Measurements from ENCODE around the gene GPR179. TPM values are rescaled to one million over a fixed set of nuclear protein-coding genes. Genes with fewer than 3 reads are reported as not detected.

Gene GPR179
- 0.22 TPM for total RNA-seq

GRCh38 chr17:38343608-38344419, at the start of gene GPR179:
TSS of gene GPR179 (minus strand) at chr17:38343956. CDS start at chr17:38343789, 167 bp downstream.
- DNase-seq (ENCODE audit: low spot score) = no peak
- intact Hi-C loops (cut with DNase I) = no loop called here

GRCh38 chr17:38379448-38379847, 35.7 kb upstream of the GPR179 start:
- no peak for ATAC-seq
- DNase-seq (ENCODE audit: low spot score) = no peak
- intact Hi-C loops (cut with DNase I) = no loop called here

More at GRCh38 chr17:38343608-38344419, at the start of gene GPR179:
- ATAC-seq = no peak

- intact Hi-C loops (cut with DNase I) = no loop called here
- ATAC-seq (no peak), DNase-seq (ENCODE audit: low spot score) (no peak)
Observed at GRCh38 chr17:38369124-38369886, 25.5 kb upstream of the GPR179 start.

GRCh38 chr17:38364741-38365140, 21.0 kb upstream of the GPR179 start:
- intact Hi-C loops (cut with DNase I) = no loop called here
- DNase-seq (ENCODE audit: low spot score) = no peak
- no peak for ATAC-seq

GRCh38 chr17:38363016-38363415, 19.3 kb upstream of the GPR179 start:
- intact Hi-C loops (cut with DNase I) = no loop called here
- ATAC-seq = no peak
- no peak for DNase-seq (ENCODE audit: low spot score)

- intact Hi-C loops (cut with DNase I) = no loop called here
- ATAC-seq (no peak), DNase-seq (ENCODE audit: low spot score) (no peak)
Observed at GRCh38 chr17:38361694-38362465, 18.1 kb upstream of the GPR179 start.

- peak; percentile 44 for ATAC-seq
- intact Hi-C loops (cut with DNase I) = no loop called here
- DNase-seq (ENCODE audit: low spot score) = no peak
Observed at GRCh38 chr17:38358586-38359513, 15.1 kb upstream of the GPR179 start.

- DNase-seq (ENCODE audit: low spot score) (no peak), ATAC-seq (no peak)
- intact Hi-C loops (cut with DNase I) = no loop called here
Observed at GRCh38 chr17:38357486-38358123, 13.8 kb upstream of the GPR179 start.

- intact Hi-C loops (cut with DNase I) = no loop called here
Observed at GRCh38 chr17:38355251-38355650, 11.5 kb upstream of the GPR179 start.

GRCh38 chr17:38354466-38354865, 10.7 kb upstream of the GPR179 start:
- intact Hi-C loops (cut with DNase I) = loop anchor here (5.0 kb wide), 1 partner anchor 58 kb away; no protein-coding TSS in a partner anchor
- DNase-seq (ENCODE audit: low spot score) = no peak
- ATAC-seq = no peak

More at GRCh38 chr17:38355251-38355650, 11.5 kb upstream of the GPR179 start:
- DNase-seq (ENCODE audit: low spot score) (no peak), ATAC-seq (no peak)

- no peak for DNase-seq (ENCODE audit: low spot score)
- intact Hi-C loops (cut with DNase I) = loop anchor here (5.0 kb wide), 1 partner anchor 59 kb away; no protein-coding TSS in a partner anchor
- no peak for ATAC-seq
Observed at GRCh38 chr17:38353668-38354067, 9.9 kb upstream of the GPR179 start.

GRCh38 chr17:38353086-38353604, 9.4 kb upstream of the GPR179 start:
- no peak for DNase-seq (ENCODE audit: low spot score)
- intact Hi-C loops (cut with DNase I) = loop anchor here (5.0 kb wide), 1 partner anchor 59 kb away; no protein-coding TSS in a partner anchor
- ATAC-seq = no peak

GRCh38 chr17:38352245-38353085, 8.7 kb upstream of the GPR179 start:
- intact Hi-C loops (cut with DNase I) = loop anchor here (5.0 kb wide), 1 partner anchor 60 kb away; no protein-coding TSS in a partner anchor
- no peak for ATAC-seq
- peak; percentile 71 for DNase-seq (ENCODE audit: low spot score)

GRCh38 chr17:38351412-38352222, 7.9 kb upstream of the GPR179 start, which contains the start of gene SOCS7:
TSS of gene SOCS7 (plus strand) at chr17:38351844. CDS start at chr17:38352053, 209 bp downstream.
- ATAC-seq (peak; percentile 98), DNase-seq (ENCODE audit: low spot score) (peak; percentile 98)
- intact Hi-C loops (cut with DNase I) = loop anchor here (5.0 kb wide), 1 partner anchor 61 kb away; no protein-coding TSS in a partner anchor

- intact Hi-C loops (cut with DNase I) = loop anchor here (5.0 kb wide), 1 partner anchor 62 kb away; no protein-coding TSS in a partner anchor
- DNase-seq (ENCODE audit: low spot score) (peak; percentile 6), ATAC-seq (no peak)
Observed at GRCh38 chr17:38350035-38350434, 6.3 kb upstream of the GPR179 start.

Data from sciatic nerve (tissue), 2 donors.